ENCODE measurements around the gene CIDEB.

CIDEB gene

DNA sequence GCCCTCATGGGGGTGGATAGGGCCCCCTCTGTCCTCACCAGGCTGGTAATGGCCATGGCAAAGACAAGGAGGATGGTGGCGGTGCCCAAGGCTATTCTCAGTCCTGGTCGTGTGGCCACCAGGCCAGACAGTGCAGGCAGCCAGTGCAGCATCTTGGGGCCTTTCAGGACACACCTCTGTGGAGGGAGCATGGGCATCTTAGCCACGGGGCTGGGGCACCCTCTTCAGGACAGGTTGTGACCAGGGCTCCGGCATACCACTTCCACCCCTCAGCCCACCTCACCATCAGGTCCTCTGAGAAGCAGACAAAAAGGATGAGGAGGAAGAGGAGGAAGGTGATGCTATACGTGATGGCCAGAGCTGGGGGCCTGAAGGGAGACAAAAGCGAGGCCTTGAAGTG is 16.2 kb upstream of the CIDEB start:
- Histone ChIP-seq H3K27ac (no peak overlapping the region), H3K27me3 (replicated peaks) (no peaks in the 10 kb centered on the region), H3K4me3 (ENCODE audit: low read depth, low read length) (no peak overlapping the region), H3K36me3 (replicated peaks) (no peaks in the 10 kb centered on the region)
- no peak for DNase-seq
- TF ChIP-seq, protein P1, sequence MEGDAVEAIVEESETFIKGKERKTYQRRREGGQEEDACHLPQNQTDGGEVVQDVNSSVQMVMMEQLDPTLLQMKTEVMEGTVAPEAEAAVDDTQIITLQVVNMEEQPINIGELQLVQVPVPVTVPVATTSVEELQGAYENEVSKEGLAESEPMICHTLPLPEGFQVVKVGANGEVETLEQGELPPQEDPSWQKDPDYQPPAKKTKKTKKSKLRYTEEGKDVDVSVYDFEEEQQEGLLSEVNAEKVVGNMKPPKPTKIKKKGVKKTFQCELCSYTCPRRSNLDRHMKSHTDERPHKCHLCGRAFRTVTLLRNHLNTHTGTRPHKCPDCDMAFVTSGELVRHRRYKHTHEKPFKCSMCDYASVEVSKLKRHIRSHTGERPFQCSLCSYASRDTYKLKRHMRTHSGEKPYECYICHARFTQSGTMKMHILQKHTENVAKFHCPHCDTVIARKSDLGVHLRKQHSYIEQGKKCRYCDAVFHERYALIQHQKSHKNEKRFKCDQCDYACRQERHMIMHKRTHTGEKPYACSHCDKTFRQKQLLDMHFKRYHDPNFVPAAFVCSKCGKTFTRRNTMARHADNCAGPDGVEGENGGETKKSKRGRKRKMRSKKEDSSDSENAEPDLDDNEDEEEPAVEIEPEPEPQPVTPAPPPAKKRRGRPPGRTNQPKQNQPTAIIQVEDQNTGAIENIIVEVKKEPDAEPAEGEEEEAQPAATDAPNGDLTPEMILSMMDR (IDR thresholded peaks at IDR 0.05; ENCODE audit: low read depth, low read length, missing control alignments), result no peak
- in situ Hi-C loops (cut with HindIII; ENCODE audit: low pct_ligation_motif_present, low sequenced_read_pairs), result no loop called here

DNA sequence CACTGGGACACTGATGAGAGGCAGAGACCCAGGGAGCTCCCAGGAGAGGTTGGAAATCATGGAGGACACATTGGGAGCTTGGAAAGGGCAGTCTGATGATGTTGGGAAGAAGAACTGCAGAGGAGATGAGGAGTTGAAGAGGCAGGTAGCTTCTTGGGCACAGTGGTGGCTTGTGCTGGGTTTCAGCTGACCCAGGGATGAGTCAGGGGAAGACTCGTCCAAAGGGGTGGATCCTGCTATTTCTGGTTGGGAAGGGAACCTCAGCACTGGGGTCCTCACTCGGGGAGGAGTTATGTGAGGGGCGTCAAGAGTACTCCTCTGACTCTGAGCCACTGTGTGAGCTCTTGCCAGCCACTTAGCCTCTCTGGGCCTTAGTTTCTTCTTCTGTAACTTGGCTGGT is 15.6 kb upstream of the CIDEB start:
- no peak overlapping the region for H3K27ac ChIP-seq
- in situ Hi-C loops (cut with HindIII; ENCODE audit: low pct_ligation_motif_present, low sequenced_read_pairs), result no loop called here
- no peak for DNase-seq
- TF ChIP-seq, protein P1 (IDR thresholded peaks at IDR 0.05; ENCODE audit: low read depth, low read length, missing control alignments), result no peak
- no peaks in the 10 kb centered on the region for H3K36me3 ChIP-seq (replicated peaks)
- H3K4me3 ChIP-seq (ENCODE audit: low read depth, low read length), result no peak overlapping the region
- H3K27me3 ChIP-seq (replicated peaks), result no peaks in the 10 kb centered on the region

DNA sequence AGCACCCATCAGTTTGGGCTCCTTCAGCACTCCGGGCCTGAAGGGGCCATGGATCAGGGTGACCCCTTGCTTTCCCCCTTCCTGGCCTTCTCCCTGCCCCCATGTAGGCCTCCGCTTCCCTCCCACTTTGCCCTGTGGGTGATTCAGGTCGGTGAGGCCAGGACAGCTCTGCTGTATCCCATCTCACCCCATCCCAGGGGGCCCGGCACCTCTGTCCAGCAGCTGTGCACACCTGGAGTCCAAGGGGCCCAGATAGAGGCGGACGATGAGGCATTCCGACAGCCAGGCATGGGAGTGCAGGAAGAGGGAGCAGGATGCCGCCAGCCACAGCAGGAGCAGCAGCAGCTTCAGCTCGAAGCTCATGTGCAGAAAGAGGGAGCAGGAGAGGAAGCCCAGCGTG is 14.9 kb upstream of the CIDEB start:
- no peak overlapping the region for H3K4me3 ChIP-seq (ENCODE audit: low read depth, low read length)
- no peak for DNase-seq
- no peak overlapping the region for H3K27ac ChIP-seq
- no peaks in the 10 kb centered on the region for H3K27me3 ChIP-seq (replicated peaks)
- in situ Hi-C loops (cut with HindIII; ENCODE audit: low pct_ligation_motif_present, low sequenced_read_pairs), result no loop called here
- TF ChIP-seq, protein P1 (IDR thresholded peaks at IDR 0.05; ENCODE audit: low read depth, low read length, missing control alignments), result no peak
- no peaks in the 10 kb centered on the region for H3K36me3 ChIP-seq (replicated peaks)

DNA sequence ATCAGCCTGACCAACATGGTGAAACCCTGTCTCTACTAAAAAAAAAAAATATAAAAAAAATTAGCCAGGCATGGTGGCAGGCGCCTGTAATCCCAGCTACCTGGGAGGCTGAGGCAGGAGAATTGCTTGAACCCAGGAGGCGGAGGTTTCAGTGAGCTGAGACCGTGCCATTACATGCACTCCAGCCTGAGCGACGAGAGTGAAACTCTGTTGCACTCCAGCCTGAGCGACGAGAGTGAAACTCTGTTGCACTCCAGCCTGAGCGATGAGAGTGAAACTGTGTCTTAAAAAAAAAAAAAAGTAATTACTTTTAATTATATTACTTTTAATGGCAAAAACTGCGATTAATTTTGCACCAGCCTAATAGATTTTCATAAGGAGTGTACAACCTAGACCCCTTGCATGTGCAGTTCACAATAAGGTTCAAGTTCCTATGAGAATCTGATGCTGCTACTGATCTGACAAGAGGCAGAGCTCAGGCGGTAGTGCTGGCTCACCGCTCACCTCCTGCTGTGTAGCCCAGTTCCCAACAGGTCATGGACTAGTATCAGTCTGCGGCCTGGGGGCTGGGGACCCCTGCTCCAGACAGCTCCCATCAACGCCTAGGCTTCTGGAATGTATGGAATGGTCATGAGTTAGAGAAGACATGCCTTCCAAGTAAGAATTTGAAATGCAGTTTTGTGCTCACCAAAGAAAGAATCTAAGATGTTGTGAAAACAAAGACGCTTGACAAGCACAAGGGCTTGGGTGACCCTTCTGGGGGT is 13.6 kb upstream of the CIDEB start:
- Histone ChIP-seq H3K4me3 (ENCODE audit: low read depth, low read length) (no peak overlapping the region), H3K27ac (no peak overlapping the region), H3K27me3 (replicated peaks) (no peaks in the 10 kb centered on the region), H3K36me3 (replicated peaks) (no peaks in the 10 kb centered on the region)
- in situ Hi-C loops (cut with HindIII; ENCODE audit: low pct_ligation_motif_present, low sequenced_read_pairs), result no loop called here
- DNase-seq, result no peak
- TF ChIP-seq, protein P1 (IDR thresholded peaks at IDR 0.05; ENCODE audit: low read depth, low read length, missing control alignments), result no peak

DNA sequence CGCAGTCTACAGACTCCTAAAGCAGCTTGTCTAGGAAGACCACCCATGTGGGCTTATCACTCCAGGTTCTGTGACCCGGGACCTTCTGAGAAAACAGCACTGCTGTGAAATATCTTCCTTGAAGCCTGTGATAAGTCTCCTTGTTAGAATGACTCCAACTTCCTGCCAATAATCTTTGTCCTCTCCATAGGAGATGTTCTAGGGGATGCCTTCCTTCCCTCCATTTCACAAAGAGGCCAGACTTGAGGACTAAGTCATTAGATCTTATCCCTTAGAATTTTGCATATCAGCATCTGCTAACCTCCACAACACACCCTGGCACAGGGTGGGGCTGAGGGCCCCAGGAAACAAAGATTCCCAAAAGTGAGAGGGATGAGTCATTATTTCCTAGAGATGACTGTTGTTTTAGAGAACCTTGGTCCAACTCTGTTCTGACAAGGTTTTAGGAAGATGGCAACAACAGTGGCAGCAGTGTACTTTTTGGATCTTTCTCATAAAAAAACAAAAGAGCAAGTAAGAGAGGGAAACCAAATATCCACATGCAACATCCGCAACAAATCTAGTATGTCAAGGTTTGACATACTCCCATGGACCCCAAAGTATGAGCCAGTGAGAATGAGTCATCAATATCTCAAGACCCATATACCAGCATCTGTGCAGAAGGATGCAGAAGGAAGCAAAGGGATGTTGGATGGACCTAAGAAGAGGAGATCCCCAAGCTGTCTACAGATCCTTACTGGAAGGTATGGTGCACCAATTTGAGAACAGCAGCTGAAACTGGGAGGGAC is 9.6 kb upstream of the CIDEB start:
- H3K36me3 ChIP-seq (replicated peaks), result no peaks in the 10 kb centered on the region
- H3K4me3 ChIP-seq (ENCODE audit: low read depth, low read length), result no peak overlapping the region
- in situ Hi-C loops (cut with HindIII; ENCODE audit: low pct_ligation_motif_present, low sequenced_read_pairs), result no loop called here
- H3K27me3 ChIP-seq (replicated peaks), result no peaks in the 10 kb centered on the region
- H3K27ac ChIP-seq, result no peak overlapping the region
- TF ChIP-seq, protein P1 (IDR thresholded peaks at IDR 0.05; ENCODE audit: low read depth, low read length, missing control alignments), result no peak
- no peak for DNase-seq
